GM10266 (cell line): Measurements from ENCODE around the gene ABI2.

Experiments
- DNase-seq: peaks from one replicate; pipeline ENCODE4 v3.0.0; 2012; ENCODE audit errors: extremely low spot score
- TF ChIP-seq, protein P1 (sequence below): IDR thresholded peaks from 2 replicates; pipeline ENCODE4 v1.5.1; 2012; ENCODE audit warnings: mild to moderate bottlenecking, low read depth; ENCODE audit not compliant: control insufficient read depth, insufficient read depth; ENCODE audit errors: missing control alignments

Gene ABI2

DNA sequence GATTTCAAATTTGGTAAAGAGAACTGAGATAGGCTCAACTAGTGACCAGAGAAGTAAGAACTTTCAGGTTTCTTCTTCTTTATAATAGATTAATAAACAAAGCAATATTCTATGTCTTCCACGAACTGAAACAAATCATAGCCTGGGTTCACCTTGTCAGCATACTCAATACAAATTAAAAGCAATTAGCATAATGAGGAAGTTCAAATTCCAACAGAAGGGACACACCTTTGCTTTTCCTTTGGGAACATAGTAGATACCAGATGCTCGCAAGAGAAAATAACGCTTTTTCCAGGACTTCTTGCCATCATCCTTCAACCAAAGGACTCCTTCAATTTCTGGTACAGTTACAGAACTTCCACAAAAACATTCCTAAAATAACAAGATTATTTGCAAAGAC is 127.0 kb downstream of the ABI2 start:
- no peak for DNase-seq
- TF ChIP-seq, protein P1, sequence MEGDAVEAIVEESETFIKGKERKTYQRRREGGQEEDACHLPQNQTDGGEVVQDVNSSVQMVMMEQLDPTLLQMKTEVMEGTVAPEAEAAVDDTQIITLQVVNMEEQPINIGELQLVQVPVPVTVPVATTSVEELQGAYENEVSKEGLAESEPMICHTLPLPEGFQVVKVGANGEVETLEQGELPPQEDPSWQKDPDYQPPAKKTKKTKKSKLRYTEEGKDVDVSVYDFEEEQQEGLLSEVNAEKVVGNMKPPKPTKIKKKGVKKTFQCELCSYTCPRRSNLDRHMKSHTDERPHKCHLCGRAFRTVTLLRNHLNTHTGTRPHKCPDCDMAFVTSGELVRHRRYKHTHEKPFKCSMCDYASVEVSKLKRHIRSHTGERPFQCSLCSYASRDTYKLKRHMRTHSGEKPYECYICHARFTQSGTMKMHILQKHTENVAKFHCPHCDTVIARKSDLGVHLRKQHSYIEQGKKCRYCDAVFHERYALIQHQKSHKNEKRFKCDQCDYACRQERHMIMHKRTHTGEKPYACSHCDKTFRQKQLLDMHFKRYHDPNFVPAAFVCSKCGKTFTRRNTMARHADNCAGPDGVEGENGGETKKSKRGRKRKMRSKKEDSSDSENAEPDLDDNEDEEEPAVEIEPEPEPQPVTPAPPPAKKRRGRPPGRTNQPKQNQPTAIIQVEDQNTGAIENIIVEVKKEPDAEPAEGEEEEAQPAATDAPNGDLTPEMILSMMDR = no peak

GRCh38 chr2:203461746-203462145 is 133.6 kb downstream of the ABI2 start:
- no peak for DNase-seq
- TF ChIP-seq, protein P1 = no peak

DNA sequence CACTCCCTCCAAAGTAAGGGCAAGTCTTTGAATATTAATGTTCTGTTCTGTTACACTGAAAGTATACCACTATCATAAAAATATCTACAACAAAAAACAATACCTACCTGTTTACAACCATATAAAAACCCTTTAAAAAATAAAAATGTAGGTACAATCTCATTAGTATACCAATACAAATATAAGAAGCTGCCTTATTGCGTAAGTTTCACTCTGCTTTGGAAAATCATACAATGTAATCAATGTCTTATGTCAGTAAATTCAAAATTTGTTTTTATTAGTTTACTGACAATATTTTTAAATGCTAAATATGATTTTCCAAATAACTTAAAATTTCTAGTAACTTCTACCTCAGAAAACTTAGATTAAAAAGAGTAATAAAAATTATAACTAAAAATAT is 134.1 kb downstream of the ABI2 start:
- DNase-seq = no peak
- TF ChIP-seq, protein P1 = no peak

DNA sequence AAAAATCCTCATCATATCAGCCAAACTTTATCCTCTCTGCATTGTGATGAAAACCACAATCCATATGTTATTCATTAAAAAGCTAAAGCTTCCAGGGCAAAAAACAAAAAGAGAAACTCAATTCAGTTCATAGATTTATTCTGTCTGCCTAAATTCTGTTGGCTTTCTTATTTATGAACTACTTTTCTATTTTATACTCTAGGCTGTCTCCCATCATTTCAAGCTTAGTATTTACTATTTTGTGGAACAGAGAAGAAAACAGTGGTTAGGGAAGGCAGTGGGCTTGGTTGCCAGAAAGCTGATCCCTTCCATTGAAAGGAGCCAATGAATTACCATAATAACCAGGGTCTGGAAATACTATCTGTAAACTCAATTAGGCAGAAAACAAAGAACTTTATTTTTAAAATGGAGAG is 135.1 kb downstream of the ABI2 start:
- TF ChIP-seq, protein P1 = no peak
- DNase-seq = no peak

- TF ChIP-seq, protein P1 = no peak
- no peak for DNase-seq
Observed at GRCh38 chr2:203469546-203469945, 141.4 kb downstream of the ABI2 start.

GRCh38 chr2:203470371-203470770 is 142.2 kb downstream of the ABI2 start:
- no peak for DNase-seq
- TF ChIP-seq, protein P1 = no peak

GRCh38 chr2:203471323-203471722 is 143.1 kb downstream of the ABI2 start:
- DNase-seq = no peak
- TF ChIP-seq, protein P1 = no peak
